ENCODE measurements around the gene ACSF3. TPM values are rescaled to one million over a fixed set of nuclear protein-coding genes. Genes with fewer than 3 reads are reported as not detected.

ACSF3 gene
- total RNA-seq, 1 experiment from 2014 or later, result 16.2 TPM

DNA sequence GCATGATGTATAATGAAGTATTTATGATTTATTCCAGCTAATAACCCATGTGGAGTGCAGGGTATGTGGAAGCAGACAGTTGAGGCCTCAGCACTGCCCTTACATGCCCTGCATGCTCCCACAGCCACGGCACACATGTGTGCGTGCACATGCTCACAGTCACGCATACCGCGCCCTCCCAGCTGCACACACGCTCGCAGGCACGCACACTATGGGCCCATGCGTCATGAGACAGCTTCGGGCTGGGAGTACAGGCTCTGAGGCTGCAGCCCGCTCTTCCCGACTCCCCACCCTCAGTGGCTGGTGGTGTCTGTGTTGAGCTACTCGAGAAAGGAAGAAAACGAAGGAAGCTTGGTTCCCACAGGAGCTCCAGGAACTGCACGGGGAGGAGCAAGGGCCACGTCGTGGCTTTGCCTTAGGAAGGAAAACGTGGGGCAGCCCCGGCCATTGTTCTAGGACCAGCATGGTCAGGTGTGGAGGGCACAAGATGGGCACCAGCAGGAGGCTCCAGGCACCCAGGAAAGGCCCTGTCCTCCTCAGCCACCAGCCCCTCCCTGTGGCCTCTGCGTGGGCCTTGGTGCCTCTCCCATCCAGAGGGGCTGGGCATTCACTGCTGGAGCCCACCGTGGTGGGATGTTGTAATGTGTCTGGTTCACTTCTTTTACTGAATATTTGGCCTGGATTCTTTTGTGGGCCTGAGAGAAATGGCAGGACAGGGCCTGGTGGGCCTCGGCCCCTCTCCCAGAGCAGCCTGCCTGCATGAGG, 50.4 kb downstream of the ACSF3 start:
- DNase-seq (ENCODE audit: low read depth), result no peak

DNA sequence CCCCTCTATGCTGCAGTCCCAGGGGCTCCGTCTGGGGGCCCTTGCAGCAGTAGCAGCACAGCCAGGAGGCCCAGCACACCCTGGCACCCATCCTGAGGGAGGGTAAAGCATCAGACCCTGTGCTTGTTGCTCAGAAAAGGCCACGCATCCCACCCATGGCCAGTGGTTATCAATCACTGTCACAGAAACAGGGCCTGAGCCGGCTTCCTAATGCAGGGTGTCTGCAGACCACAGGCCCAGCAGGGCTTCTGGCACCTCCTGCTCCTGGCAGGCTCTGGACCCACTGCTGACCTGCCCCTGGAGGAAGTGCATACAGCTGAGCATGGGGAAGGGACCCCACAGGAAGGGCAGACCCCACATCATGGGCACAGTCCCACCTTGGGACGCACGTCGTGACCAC, 51.0 kb downstream of the ACSF3 start:
- DNase-seq (ENCODE audit: low read depth), result no peak

DNA sequence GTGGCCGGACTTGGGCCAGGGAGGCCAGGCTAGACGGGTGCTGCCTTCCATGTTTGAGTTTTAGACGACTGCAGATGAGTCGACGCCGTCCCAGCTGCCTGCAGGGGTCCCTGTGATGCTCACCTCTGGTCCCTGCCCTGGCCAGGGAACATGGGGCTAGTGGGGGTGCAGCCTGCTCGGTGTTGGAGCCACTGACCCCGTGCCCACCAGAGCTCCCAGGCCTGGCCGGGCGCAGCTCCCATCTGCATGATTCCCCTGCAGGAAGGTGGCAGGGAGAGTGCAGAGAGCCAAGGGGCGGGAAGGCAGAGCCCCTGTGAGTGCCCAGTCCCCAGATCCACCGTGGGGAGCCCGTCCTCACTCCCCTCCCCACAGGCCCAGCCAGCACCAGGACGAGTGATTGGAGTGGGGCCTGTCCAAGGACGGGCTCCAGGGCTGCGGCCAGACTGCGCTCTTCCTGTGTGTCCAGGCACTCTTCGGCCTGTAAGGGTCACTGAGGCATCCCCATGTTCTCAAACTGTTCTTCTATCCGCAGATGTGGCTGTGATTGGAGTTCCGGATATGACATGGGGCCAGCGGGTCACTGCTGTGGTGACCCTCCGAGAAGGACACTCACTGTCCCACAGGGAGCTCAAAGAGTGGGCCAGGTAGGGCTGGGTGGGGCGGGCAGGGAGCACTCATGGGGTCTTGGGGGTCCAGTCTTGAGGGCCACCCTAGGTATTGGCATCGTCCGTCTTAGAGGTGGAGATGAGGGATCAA, 51.9 kb downstream of the ACSF3 start:
- DNase-seq (ENCODE audit: low read depth), result no peak

DNA sequence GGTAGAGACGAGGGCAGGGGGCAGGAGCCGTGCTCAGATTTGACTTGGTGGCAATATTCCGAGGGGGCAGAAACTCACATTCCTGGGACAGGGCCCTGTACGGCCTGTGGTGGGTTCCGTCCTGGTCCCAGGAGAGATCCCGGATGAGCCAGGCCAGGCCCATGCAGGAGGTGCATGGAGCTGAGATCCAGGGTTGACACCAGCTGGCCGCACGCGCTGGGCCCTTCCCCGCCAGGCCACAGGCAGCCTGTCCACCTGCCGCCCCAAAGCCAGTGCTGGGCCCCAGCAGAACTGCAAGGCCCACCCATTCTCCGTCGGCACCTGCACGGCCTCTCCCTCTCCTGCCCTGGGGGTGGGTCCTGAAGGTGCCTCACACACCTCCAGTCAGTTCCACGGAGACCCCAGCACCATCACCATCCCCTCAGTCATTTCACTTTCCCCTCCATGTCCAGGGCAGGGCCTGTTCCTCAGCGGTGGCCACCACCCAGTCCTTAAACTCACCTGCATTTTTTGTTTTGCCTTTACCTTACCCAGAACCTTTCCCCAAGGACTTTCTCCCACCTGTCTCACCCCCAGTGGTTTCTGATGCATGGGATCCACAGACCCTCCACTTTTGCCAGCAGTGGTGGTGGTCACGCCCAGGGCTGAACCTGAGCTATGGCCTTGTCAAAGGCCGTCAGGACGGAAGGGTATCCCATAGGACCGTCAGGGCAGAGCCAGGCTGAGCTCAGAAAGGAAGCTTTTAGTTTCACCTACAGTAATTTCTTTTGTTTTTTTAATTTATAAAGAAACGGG, 52.8 kb downstream of the ACSF3 start:
- no peak for DNase-seq (ENCODE audit: low read depth)

DNA sequence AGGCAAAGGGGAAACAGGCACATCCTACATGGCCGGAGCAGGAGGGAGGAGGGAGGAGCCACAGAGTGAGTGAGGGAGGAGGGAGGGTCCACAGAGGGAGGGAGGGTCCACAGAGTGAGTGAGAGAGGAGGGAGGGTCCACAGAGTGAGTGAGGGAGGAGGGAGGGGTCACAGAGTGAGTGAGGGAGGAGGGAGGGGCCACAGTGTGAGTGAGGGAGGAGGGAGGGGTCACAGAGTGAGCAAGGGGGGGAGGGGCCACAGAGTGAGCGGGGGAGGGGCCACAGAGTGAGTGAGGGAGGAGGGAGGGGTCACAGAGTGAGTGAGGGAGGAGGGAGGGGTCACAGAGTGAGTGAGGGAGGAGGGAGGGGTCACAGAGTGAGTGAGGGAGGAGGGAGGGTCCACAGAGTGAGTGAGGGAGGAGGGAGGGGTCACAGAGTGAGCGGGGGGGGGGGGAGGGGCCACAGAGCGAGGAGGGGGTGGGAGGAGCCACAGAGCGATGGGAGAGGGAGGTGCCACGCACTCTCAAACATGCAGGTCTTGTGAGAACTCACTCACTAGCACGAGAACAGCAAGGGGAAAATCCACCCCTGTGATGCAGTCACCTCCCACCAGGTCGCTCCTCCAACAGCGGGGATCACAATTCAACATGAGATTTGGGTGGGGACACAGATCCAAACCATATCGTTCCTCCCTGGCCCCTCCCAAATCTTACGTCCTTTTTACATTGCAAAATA, 53.6 kb downstream of the ACSF3 start:
- no peak for DNase-seq (ENCODE audit: low read depth)

DNA sequence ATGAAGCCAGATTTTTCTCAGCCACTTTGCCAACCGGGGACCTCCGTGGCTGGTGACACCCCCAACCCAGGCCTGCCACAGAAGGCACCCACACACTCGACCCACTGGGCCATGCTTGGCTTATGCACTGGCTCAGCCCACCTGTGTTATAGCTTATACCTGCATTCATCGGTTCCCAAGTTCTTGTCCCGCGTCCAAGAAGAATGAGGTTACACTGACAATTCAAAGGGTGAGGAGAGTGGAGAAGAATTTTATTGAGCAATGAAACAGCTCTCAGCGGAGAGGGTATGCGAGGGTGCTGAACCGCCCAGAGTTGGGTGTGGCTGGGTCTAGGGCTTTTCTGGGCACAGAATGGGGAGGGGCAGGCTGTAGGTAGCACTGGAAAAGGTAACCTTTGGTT, 55.7 kb downstream of the ACSF3 start:
- no peak for DNase-seq (ENCODE audit: low read depth)

DNA sequence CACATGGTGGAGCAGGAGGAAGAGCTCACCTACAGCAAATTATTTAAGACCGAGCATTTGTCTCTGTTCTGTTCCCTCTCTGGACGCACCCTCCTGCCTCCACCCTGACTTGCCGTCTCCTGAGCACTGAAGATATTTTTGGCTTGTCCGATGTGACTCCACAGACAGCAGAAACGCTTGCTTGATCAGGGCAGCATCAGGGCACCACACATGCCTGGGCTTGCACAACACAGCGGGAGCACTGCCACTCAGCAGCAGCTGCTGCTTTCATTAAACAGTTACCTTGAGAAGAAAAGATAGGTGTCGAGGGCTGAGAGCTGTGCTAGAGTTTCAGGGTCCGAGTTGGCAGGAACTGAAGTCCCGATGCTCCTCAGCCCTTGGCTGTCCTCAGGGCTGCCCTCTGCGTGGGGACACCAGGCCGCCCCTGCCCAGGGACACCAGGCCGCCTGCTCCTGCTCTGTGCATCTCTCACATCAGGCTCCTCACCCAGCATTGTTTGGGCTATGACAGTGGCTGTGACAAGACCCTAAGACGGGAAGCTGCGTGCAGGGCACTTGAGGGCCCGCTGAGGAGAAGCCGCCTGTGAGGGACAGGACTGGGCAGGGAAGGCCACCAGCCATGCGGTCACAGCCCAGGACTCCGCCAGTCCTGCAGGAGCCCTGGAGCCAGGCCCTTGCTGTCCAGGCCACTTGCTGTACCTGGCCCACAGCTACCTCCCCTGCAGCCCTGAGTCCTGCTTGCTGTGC, 56.6 kb downstream of the ACSF3 start:
- no peak for DNase-seq (ENCODE audit: low read depth)

DNA sequence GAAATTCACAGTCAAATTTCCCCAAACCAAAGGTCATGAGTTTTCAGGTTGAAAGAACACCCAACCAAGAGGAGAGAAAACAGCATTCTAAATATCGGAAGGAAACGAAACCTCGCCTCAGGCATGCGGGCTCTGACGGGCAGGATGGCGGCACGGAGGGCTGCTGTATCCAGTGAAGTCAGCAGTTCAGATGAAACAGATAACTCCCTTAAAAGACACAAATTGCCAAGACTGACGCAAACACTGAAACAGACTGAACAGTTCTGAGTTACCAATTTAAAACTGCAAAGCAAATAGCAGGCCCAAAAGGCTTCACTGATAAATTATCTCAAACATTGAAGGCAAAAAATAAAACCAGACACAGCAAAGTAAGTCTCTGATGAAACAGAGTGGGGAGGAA, 57.3 kb downstream of the ACSF3 start:
- no peak for DNase-seq (ENCODE audit: low read depth)

DNA sequence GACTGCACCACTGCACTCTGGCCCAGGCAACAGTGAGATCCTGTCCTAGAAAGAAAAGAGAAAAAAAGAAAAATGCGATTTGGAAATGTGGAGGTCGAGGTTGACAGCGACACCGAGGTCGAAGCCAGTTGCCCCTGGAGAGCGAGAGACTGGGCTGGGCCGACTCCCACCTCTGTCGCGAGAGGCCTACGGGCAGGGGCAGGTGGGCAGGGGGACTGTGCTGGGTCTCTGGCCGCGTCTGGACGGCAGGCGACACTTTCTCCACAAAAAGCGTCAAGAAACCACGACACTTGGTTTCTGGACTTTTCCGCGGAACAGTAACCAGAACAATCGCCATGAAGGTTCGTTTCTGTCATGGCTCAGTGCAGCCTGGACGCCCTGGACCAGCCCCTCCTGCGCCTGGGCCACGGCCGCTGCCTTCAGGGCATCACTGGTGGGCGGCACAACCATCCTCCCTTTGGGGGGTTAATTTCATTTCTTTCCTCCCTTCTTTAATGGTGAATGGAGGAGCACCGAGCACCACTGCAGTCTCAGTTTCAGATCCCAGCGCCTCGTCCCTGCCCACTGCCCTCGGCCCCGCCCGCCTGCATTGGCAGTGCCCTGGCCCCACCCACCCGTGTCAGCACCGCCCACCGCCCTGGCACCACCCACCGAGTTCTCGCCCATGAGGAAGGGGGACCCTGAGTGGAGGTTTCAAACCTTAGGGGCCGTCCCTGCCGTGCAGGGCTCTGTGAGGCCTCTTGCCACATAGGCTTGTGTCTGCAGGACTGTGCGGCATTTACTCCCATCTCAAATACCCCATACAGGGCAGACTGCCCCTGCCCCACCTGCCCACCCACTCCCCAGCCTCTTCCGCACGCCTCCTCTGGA, 59.4 kb downstream of the ACSF3 start:
- no peak for DNase-seq (ENCODE audit: low read depth)

DNA sequence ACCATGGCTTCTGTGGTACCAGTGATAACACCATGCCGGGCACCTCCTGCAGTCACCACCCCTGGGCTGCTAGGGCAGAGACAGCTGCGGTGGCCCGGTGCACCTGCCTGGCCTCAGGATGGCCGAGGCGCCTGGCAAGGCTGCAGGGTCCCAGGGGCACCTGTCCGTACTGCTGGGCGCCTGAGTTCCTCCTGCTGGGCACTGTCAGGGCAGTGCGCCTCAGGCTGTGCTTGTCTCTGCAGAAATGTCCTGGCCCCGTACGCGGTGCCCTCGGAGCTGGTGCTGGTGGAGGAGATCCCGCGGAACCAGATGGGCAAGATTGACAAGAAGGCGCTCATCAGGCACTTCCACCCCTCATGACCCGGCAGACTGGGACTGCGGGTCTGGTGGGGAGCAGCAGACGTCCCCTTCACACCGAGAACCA, 60.2 kb downstream of the ACSF3 start:
- no peak for DNase-seq (ENCODE audit: low read depth)

DNA sequence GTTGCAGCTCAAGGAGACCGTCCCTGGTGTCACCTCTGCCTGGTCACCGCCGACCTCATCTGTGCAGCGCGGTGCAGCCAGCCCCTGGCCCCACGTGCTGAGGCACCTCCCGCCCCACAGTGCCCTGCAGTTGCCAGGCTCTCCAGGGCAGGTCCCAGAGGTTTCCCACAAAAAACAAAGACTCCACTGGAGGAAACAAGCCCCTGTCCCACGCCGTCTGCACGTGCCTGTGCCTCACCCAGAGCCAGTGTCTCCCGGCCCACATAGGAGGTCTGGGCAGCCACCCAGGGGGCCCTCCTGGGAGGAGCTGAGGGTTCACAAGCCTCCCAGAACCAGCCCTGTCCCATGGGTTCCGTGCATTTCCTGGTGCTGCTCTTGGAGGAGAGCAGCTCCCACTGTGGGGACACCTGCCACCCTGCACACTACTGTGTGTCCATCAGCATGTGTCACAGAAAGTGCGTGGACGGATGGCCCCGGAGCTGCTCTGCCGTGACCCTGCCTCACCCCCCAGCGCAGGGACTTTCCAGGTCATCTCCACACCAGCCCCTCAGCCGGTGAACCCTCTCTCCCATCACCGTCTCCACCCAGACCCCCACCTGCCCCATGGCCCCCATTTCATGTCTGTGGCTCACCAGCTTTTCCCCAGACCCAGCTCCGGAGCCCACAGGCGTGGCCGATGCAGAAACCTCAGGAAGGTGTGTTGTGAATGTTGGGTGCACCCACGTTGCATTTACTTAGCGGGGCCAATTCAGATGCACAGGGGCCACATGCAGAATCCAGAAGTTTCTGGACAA, 60.9 kb downstream of the ACSF3 start:
- no peak for DNase-seq (ENCODE audit: low read depth)

DNA sequence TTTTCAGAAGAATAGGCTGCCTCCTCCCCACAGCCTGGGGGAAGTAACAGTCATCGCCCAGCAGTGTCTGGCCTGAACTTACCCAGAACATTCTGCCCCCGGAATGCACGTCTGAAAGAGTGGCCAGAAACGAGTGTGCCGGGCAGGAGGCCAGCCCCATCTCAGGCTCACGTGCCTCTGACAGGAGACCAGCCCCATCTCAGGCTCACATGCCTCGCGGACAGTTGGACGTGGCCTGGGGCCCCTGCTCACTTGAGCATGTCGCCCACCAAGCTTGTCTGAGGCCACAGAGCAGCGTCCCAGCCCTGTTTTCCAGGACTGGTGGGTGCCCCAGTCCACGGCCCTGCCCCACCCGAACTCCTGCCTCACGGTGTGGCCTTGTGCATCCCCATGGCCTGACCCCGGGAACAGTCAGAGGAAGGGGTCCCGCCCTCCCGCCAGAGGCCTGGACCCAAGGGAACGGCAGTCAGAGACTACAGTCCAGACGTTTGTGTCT, 61.6 kb downstream of the ACSF3 start:
- DNase-seq (ENCODE audit: low read depth), result peak; percentile 49

DNA sequence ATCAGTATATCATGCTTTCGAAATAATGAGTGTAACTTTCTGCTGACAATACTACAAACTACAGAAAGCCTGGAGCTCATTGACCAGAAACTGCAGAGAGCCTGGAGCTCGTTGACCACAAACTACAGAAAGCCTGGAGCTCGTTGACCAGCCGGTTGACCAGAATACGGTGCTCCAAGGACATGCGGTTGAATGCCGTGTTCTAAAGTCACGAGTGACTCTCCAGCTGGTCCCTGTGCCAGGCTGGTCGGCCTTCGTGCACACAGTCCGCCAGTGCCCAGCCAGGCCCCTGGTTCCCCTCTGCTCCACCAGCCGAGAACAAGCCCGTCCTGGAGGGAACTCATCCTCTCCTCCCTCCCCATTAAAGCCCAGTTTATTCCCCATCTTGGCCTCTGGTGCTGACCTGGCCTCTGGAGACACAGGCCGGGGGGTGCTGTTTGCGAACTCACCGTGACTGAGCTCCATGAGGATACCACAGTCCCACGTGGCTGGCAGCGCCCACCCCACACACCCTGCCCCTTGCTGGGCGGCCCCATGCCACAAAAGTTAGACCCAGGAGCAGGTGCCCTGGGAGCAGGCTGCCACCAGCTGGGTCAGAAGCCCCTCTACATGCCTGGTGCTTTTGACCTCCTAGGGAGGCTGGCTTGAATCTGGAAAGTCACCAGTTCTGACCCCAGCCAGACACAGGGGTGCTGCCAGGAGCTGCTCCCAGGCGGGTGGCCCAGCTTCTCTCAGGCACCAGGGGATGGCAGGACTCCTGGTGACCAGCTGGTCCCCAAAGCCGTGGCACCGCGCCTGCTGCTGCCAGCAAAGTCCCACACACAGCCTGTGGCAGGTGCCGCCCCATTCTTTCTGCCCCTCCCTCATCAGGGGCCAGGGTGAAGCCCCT, 62.4 kb downstream of the ACSF3 start:
- DNase-seq (ENCODE audit: low read depth), result no peak

DNA sequence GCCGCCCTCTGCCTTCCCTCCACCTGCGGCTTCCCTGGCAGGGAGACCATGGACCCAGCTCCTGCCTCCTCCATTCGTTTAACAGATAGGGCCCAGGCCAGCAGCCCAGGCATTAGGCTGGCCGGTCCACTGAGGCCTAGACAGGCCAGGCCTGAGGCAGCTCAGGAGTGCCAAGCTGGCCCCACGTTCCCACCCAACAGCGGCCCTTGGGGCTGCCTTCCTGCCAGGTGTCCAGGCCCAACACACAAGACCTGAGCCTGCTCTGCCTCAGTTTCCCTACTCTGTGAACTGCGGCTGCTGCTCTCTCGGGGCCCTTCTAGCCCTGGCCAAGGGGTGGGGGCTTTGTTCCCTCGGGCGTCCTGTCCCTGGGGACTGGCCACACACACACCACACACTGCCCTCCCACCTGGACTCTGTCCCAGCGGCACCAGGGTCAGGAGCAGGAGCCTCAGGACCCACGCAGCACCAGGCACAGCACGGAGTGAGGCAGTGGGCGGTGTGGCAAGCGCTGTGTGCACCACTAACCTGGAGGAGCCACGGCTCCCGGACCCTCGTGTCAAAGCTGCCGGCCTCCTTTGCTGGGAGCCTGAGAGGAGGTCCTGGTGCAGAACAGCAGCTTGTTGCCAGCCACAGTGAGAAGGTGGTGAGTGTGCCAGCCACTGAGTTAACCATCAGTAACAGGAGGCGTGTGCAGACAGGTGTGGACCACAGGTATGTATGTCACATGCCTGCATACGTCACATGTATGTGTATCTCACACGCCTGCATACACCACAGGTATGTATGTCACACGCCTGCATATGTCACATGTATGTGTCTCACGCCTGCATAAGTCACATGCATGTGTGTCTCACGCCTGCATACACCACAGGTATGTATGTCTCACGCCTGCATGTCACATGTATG, 63.3 kb downstream of the ACSF3 start:
- no peak for DNase-seq (ENCODE audit: low read depth)

DNA sequence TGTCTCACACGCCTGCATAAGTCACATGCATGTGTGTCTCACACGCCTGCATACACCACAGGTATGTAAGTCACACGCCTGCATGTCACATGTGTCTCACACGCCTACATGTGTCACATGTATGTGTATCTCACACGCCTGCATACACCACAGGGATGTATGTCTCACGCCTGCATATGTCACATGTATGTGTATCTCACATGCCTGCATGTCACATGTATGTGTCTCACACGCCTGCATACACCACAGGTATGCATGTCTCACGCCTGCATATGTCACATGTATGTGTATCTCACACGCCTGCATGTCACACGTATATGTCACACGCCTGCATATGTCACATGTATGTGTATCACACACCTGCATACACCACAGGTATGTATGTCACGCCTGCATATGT, 64.1 kb downstream of the ACSF3 start:
- DNase-seq (ENCODE audit: low read depth), result no peak

DNA sequence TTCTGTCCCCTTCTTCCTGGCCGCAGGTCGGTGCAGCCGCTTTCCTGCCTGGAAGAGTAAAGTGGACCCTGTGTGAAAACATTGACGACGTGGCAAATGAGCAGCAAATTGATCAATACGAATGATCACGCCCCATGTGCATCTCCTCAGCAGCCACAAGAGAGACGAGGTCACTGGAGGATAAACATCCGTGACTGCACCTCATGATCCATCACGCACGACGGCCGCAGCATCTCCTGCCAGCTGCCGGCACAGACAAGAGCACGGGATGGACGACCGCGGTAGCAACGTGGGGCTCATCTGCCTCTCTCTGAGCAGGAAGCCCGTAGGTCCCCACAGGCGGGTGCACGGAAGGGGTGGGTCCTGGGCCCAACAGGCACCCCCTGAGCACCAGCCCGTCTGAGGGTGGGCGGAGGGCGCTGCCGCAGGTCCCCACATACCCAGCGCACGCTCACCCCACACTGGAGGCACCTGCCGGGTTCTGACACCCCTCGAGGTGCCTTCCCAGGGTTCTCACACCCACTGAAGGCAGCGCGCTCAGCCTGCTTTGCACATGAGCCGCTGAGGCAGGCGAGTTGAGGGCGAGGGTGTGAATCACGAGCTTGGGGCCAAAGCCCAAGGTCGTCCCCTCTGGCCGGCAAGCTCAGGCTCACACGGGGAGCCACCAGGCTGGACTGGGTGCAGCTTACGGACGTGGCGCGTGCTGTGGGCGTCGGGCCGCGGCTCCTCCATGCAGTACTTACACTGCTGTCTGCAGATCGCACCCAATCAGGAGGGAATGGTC, 65.6 kb downstream of the ACSF3 start:
- DNase-seq (ENCODE audit: low read depth), result no peak
